Measurements from ENCODE around the gene APOLD1. TPM values are rescaled to one million over a fixed set of nuclear protein-coding genes. Genes with fewer than 3 reads are reported as not detected.

APOLD1 gene
- total and polyA plus RNA-seq, 2 of the 4 experiments (the other 2 are of a cell fraction): 2.3 to 4.5 TPM

- no TSS peak for BruUV-seq (replicated peaks)
- no peak overlapping the region for H2AFZ ChIP-seq (replicated peaks; ENCODE audit: low read length, poor library complexity)
- no peaks in the 10 kb centered on the region for H3K9me3 ChIP-seq (ENCODE audit: control insufficient read depth, insufficient read depth, low read length)
- dilution Hi-C loops (cut with HindIII; ENCODE audit: low sequenced_read_pairs, unreplicated experiment): no loop called here
- H3K18ac ChIP-seq (ENCODE audit: low read depth, low read length): no peak overlapping the region; the same call in 1 of the 2 replicates
- ChIA-PET POLR2A (ENCODE audit: unreplicated experiment) (no interaction called here), CTCF (no interaction called here)
- no peaks in the 10 kb centered on the region for H3K36me3 ChIP-seq (ENCODE audit: control insufficient read depth, insufficient read depth, low read length)
- H3K14ac ChIP-seq (replicated peaks; ENCODE audit: low read depth, low read length): no peak overlapping the region
- peaks cover 0 to 4% of the 10 kb centered on the region in 2 experiments; a peak in 1 of 4 replicates for H3K79me1 ChIP-seq (ENCODE audit: low read depth in 1 of 2, low read length in 2 of 2)
- H4K91ac ChIP-seq (ENCODE audit: insufficient read depth, low read depth, low read length): no peak overlapping the region
- no peak overlapping the region for H3K9ac ChIP-seq (ENCODE audit: low read depth, low read length)
- H2AK9ac ChIP-seq (replicated peaks; ENCODE audit: low read depth, low read length, poor library complexity): no peak overlapping the region
- peaks cover 10% of the 10 kb centered on the region for H3K4me1 ChIP-seq (ENCODE audit: control insufficient read depth, insufficient read depth, low read length)
- no peak overlapping the region for H3K4me2 ChIP-seq (ENCODE audit: low read depth, low read length)
- no peak overlapping the region for H3K23ac ChIP-seq (ENCODE audit: low read depth, low read length)
- no peak overlapping the region for H3K4ac ChIP-seq (ENCODE audit: low read depth, low read length)
- H4K8ac ChIP-seq (ENCODE audit: low read depth in 2 of 2, low read length in 2 of 2): no peak overlapping the region
- no peak overlapping the region for H3K56ac ChIP-seq (ENCODE audit: extremely low read depth, insufficient read depth, low read length)
- no peak overlapping the region for H2BK120ac ChIP-seq (ENCODE audit: low read depth, low read length)
- intact Hi-C loops (cut with micrococcal nuclease): no loop called here
- peak overlapping the region; percentile 11; the same call in 1 of the 2 replicates for H2AK5ac ChIP-seq (ENCODE audit: low read depth, low read length)
- H3K27me3 ChIP-seq (ENCODE audit: control insufficient read depth, insufficient read depth, low read length): no peaks in the 10 kb centered on the region
- no peak overlapping the region for H2BK5ac ChIP-seq (ENCODE audit: low read depth, low read length, poor library complexity, severe bottlenecking)
- in situ Hi-C loops (cut with MboI; ENCODE audit: low sequenced_read_pairs): loop anchor here (10.0 kb wide), 2 partner anchors 185 to 435 kb away; no protein-coding TSS in a partner anchor
- no peak overlapping the region for H3K27ac ChIP-seq (ENCODE audit: insufficient read depth, low read length)
- no peak for ATAC-seq (ENCODE audit: low read depth)
- WGBS, 2 experiments (ENCODE audit: extremely low coverage in 2 of 2, insufficient read length in 1 of 2): 74% methylated on average over 7 of the region's 8 CpGs; no CpG with 5 or more reads in 1 of the 2 experiments
- H3K4me3 ChIP-seq (ENCODE audit: insufficient read depth, low read depth, low read length): no peak overlapping the region
- no peak overlapping the region for H2BK15ac ChIP-seq (ENCODE audit: low read depth, low read length)
- H4K5ac ChIP-seq (ENCODE audit: low read depth, low read length): no peak overlapping the region
- H4K20me1 ChIP-seq (ENCODE audit: insufficient read depth, low read length): no peaks in the 10 kb centered on the region
- peaks cover 6% of the 10 kb centered on the region; the same call in 1 of the 2 replicates for H3K9me1 ChIP-seq (ENCODE audit: insufficient read depth, low read length)
- no peak overlapping the region for H2BK20ac ChIP-seq (ENCODE audit: low read depth, low read length)
- DNase-seq: no peak
- TF ChIP-seq CEBPB (IDR thresholded peaks at IDR 0.05; ENCODE audit: low read depth, low read length): no peak
- TF ChIP-seq ELK1 (IDR thresholded peaks at IDR 0.05; ENCODE audit: borderline replicate concordance, low read depth, low read length): no peak
- TF ChIP-seq RFX5 (IDR thresholded peaks at IDR 0.05; ENCODE audit: low read depth, low read length): no peak
- no peak for TF ChIP-seq BHLHE40 (IDR thresholded peaks at IDR 0.05; ENCODE audit: low read depth, low read length)
- no peak for TF ChIP-seq SMC3 (IDR thresholded peaks at IDR 0.05; ENCODE audit: low read depth, low read length)
- no peak for TF ChIP-seq NFE2L2 (IDR thresholded peaks at IDR 0.05; ENCODE audit: low read depth, low read length)
- no peak for TF ChIP-seq MXI1 (IDR thresholded peaks at IDR 0.05; ENCODE audit: borderline replicate concordance, low read depth, low read length)
- TF ChIP-seq POLR2A (IDR thresholded peaks at IDR 0.05; ENCODE audit: low read depth, low read length): no peak
- TF ChIP-seq FOS (IDR thresholded peaks at IDR 0.05; ENCODE audit: low read depth, low read length): no peak
- no peak for TF ChIP-seq CTCF (conservative IDR thresholded peaks at IDR 0.05; ENCODE audit: low read depth, low read length)
- TF ChIP-seq USF2 (IDR thresholded peaks at IDR 0.05; ENCODE audit: low read depth, low read length): no peak
- no peak for TF ChIP-seq CHD1 (IDR thresholded peaks at IDR 0.05; ENCODE audit: low read depth, low read length)
- no peak for TF ChIP-seq MAFK (IDR thresholded peaks at IDR 0.05; ENCODE audit: low read depth, low read length)
- no peak for TF ChIP-seq RAD21 (IDR thresholded peaks at IDR 0.05; ENCODE audit: low read length)
- no peak for TF ChIP-seq MAZ (IDR thresholded peaks at IDR 0.05; ENCODE audit: borderline replicate concordance, low read depth, low read length)
Observed at GRCh38 chr12:12799163-12799920, 13.9 kb downstream of the APOLD1 start.

All from IMR-90 (cell line).